GM23338 (cell line): ENCODE results near the gene PNPLA3. TPM values are rescaled to one million over a fixed set of nuclear protein-coding genes. Genes with fewer than 3 reads are reported as not detected.

Experiments
- ATAC-seq: fragments of 200-7000 bp; cut with Tn5 transposase; 3 replicates; pipeline ENCODE4 v1.9.1; 2020
- DNase-seq: peaks from one replicate; pipeline ENCODE4 v3.0.0-alpha.2; 2015; ENCODE audit warnings: low spot score
- H2AFZ ChIP-seq: fragments of 200-600 bp; sonication (generic); 2 replicates; pipeline ENCODE4 v1.8.0; 2016; ENCODE audit warnings: antibody characterized with exemption, mild to moderate bottlenecking, moderate library complexity
- H3F3A ChIP-seq: fragments of 200-600 bp; sonication (generic); replicated peaks from 2 replicates; pipeline ENCODE4 v1.8.0; 2017; ENCODE audit warnings: antibody characterized with exemption, mixed run types, low read depth
- H3K27ac ChIP-seq: fragments of 200-600 bp; sonication (generic); 2 replicates; pipeline ENCODE4 v1.6.1; 2016; ENCODE audit warnings: low read depth
- H3K27me3 ChIP-seq: fragments of 200-600 bp; sonication (generic); 2 replicates; pipeline ENCODE4 v1.8.0; 2016; ENCODE audit warnings: mild to moderate bottlenecking, mixed run types, moderate library complexity; ENCODE audit not compliant: insufficient read depth
- H3K36me3 ChIP-seq: fragments of 200-600 bp; sonication (generic); 2 replicates; pipeline ENCODE4 v1.8.0; 2016; ENCODE audit warnings: mild to moderate bottlenecking; ENCODE audit not compliant: insufficient read depth
- H3K4me1 ChIP-seq: fragments of 200-600 bp; sonication (generic); 2 replicates; pipeline ENCODE4 v1.8.0; 2016; ENCODE audit warnings: mild to moderate bottlenecking, moderate library complexity; ENCODE audit not compliant: insufficient read depth
- H3K4me2 ChIP-seq: fragments of 200-600 bp; sonication (generic); 2 replicates; pipeline ENCODE4 v1.7.1; 2017; ENCODE audit warnings: mixed run types
- H3K4me3 ChIP-seq: fragments of 200-600 bp; sonication (generic); 2 replicates; pipeline ENCODE4 v1.6.1; 2016; ENCODE audit warnings: mixed run types
- H3K79me2 ChIP-seq: fragments of 200-600 bp; sonication (generic); replicated peaks from 2 replicates; pipeline ENCODE4 v1.8.0; 2017; ENCODE audit warnings: mild to moderate bottlenecking; ENCODE audit not compliant: insufficient read depth
- H3K9me2 ChIP-seq: fragments of 200-600 bp; sonication (generic); 2 replicates; pipeline ENCODE4 v1.8.0; 2017; ENCODE audit not compliant: insufficient read depth
- H4K20me1 ChIP-seq: fragments of 200-600 bp; sonication (generic); replicated peaks from 2 replicates; pipeline ENCODE4 v1.8.0; 2017; ENCODE audit warnings: mild to moderate bottlenecking; ENCODE audit not compliant: insufficient read depth
- H3K27ac Mint-ChIP-seq: 2 replicates; pipeline ENCODE4 v1.8.0; 2020; ENCODE audit warnings: inconsistent platforms, mild to moderate bottlenecking, moderate library complexity, mixed read lengths
- H3K27me3 Mint-ChIP-seq: 3 replicates; pipeline ENCODE4 v1.8.0; 2022; ENCODE audit warnings: low read depth, mild to moderate bottlenecking, moderate library complexity, mixed read lengths, inconsistent platforms; ENCODE audit not compliant: insufficient read depth, poor library complexity
- H3K36me3 Mint-ChIP-seq: 3 replicates; pipeline ENCODE4 v1.8.0; 2021; ENCODE audit warnings: low read depth, mild to moderate bottlenecking, inconsistent platforms, moderate library complexity, mixed read lengths
- H3K4me1 Mint-ChIP-seq: 3 replicates; pipeline ENCODE4 v1.8.0; 2020; ENCODE audit warnings: mild to moderate bottlenecking, inconsistent platforms, mixed read lengths
- H3K4me3 Mint-ChIP-seq: 3 replicates; pipeline ENCODE4 v1.8.0; 2021; ENCODE audit warnings: moderate library complexity, mild to moderate bottlenecking, inconsistent platforms, mixed read lengths
- H3K9me3 Mint-ChIP-seq: 3 replicates; pipeline ENCODE4 v1.8.0; 2020; ENCODE audit warnings: moderate library complexity, mild to moderate bottlenecking, inconsistent platforms, mixed read lengths
- CREB1 ChIP-seq: fragments of 250-450 bp; sonication (Bioruptor Pico); IDR thresholded peaks from 2 replicates; pipeline ENCODE4 v1.5.0; 2020; ENCODE audit warnings: low read depth, mild to moderate bottlenecking, moderate library complexity
- CTCF ChIP-seq, 2 experiments: fragments of 200-600 bp in 1 of 2; sonication (generic) in 1 of 2; conservative IDR thresholded peaks; 2 replicates each; pipeline versions ENCODE4 v1.5.1 to v1.6.1; 2016 to 2017; ENCODE audit warnings: antibody characterized with exemption in 2 of 2, low read depth in 2 of 2, mild to moderate bottlenecking in 2 of 2, moderate library complexity in 1 of 2
- ETS1 ChIP-seq: IDR thresholded peaks from 2 replicates; pipeline ENCODE4 v1.6.1; 2016; ENCODE audit warnings: antibody characterized with exemption
- EZH2 ChIP-seq: fragments of 200-600 bp; sonication (generic); IDR thresholded peaks from one replicate; pipeline ENCODE4 v1.8.0; 2017; ENCODE audit warnings: antibody characterized with exemption, mild to moderate bottlenecking, low read depth; ENCODE audit not compliant: unreplicated experiment
- EZH2phosphoT487 ChIP-seq: fragments of 200-600 bp; sonication (generic); IDR thresholded peaks from one replicate; pipeline ENCODE4 v1.8.1; 2018; ENCODE audit warnings: antibody characterized with exemption; ENCODE audit not compliant: unreplicated experiment
- JUNB ChIP-seq: IDR thresholded peaks from one replicate; pipeline ENCODE4 v1.6.1; 2016; ENCODE audit warnings: antibody characterized with exemption; ENCODE audit not compliant: unreplicated experiment
- NANOG ChIP-seq: IDR thresholded peaks from 2 replicates; pipeline ENCODE4 v1.6.1; 2016; ENCODE audit warnings: antibody characterized with exemption, borderline replicate concordance
- POLR2AphosphoS5 ChIP-seq: IDR thresholded peaks from 2 replicates; pipeline ENCODE4 v1.6.1; 2016; ENCODE audit warnings: antibody characterized with exemption, low read depth
- REST ChIP-seq: IDR thresholded peaks from one replicate; pipeline ENCODE4 v1.6.1; 2018; ENCODE audit warnings: antibody characterized with exemption; ENCODE audit not compliant: unreplicated experiment
- STAT1 ChIP-seq: IDR thresholded peaks from one replicate; pipeline ENCODE4 v1.6.1; 2016; ENCODE audit warnings: antibody characterized with exemption; ENCODE audit not compliant: unreplicated experiment
- ZNF114 ChIP-seq: fragments of 250-450 bp; sonication (Bioruptor Pico); IDR thresholded peaks from 2 replicates; pipeline ENCODE4 v1.5.0; 2020; ENCODE audit warnings: mild to moderate bottlenecking, moderate library complexity
- ZNF331 ChIP-seq: fragments of 250-450 bp; sonication (Bioruptor Pico); IDR thresholded peaks from 2 replicates; pipeline ENCODE4 v1.5.0; 2020; ENCODE audit warnings: low read depth, mild to moderate bottlenecking, moderate library complexity
- ZNF462 ChIP-seq: fragments of 250-450 bp; sonication (Bioruptor Pico); IDR thresholded peaks from 2 replicates; pipeline ENCODE4 v1.5.0; 2020; ENCODE audit warnings: mild to moderate bottlenecking, moderate library complexity
- polyA plus RNA-seq: library from polyadenylated mRNA; unstranded; fragments of >200 nt; fragmentation: Nextera tagmentation; extraction: Ambion mirVana; gene quantifications from 2 replicates; pipeline ENCODE4 v1.2.1, GENCODE V29; 2016
- total RNA-seq: library from RNA; depleted of rRNA; stranded (reverse); fragments of >200 nt; shearing (Covaris generic); gene quantifications from 2 replicates; pipeline ENCODE4 v1.2.3, GENCODE V29; 2014

PNPLA3 gene
- total and polyA plus RNA-seq, 2 experiments from 2014 or later = 17.7 to 23.4 TPM

- no peaks in the 10 kb centered on the region for H3K79me2 ChIP-seq
- no peaks in the 10 kb centered on the region for H3K9me2 ChIP-seq
- H4K20me1 ChIP-seq = no peaks in the 10 kb centered on the region; the same call in 1 of the 2 replicates
- ATAC-seq (no peak), DNase-seq (no peak)
- H3K27me3 ChIP-seq = no peaks in the 10 kb centered on the region
- H3F3A ChIP-seq = no peaks in the 10 kb centered on the region
- H3K27ac Mint-ChIP-seq = no peak overlapping the region
- H3K4me3 Mint-ChIP-seq = no peak overlapping the region
- H3K36me3 Mint-ChIP-seq = peaks cover 71% of the 10 kb centered on the region
- H3K9me3 Mint-ChIP-seq = no peaks in the 10 kb centered on the region
- no peak overlapping the region for H3K27ac ChIP-seq
- H3K4me1 ChIP-seq = no peaks in the 10 kb centered on the region
- TF ChIP-seq ZNF114 (CRISPR knock-in tag) (no peak), CTCF (conservative IDR thresholded peaks at IDR 0.05; ENCODE audit: low read depth in 2 of 2) (no peak), ZNF331 (CRISPR knock-in tag) (no peak), NANOG (no peak), POLR2AphosphoS5 (no peak), EZH2 (no peak), EZH2phosphoT487 (no peak), CREB1 (CRISPR knock-in tag) (no peak), STAT1 (no peak), REST (no peak), JUNB (no peak), ETS1 (no peak), ZNF462 (no peak)
- no peak overlapping the region for H3K4me3 ChIP-seq
- no peak overlapping the region for H3K4me2 ChIP-seq
- peaks cover 37% of the 10 kb centered on the region for H3K36me3 ChIP-seq
- H3K4me1 Mint-ChIP-seq = no peaks in the 10 kb centered on the region
- no peak overlapping the region for H2AFZ ChIP-seq
- H3K27me3 Mint-ChIP-seq = peaks cover 2% of the 10 kb centered on the region
These were observed 45.6 kb downstream of the PNPLA3 start for GRCh38 chr22:43969021-43969878.
